DOHH2 (cell line): Measurements from ENCODE around the gene ASB5.

Source experiments
- CTCF ChIP-seq: fragments of 200-600 bp; sonication (generic); IDR thresholded peaks from one replicate; pipeline ENCODE4 v1.5.1; 2014; ENCODE audit warnings: antibody characterized with exemption, mild to moderate bottlenecking, low read depth, low read length; ENCODE audit not compliant: poor library complexity, severe bottlenecking
- EZH2phosphoT487 ChIP-seq: fragments of 200-600 bp; sonication (generic); IDR thresholded peaks from 2 replicates; pipeline ENCODE4 v1.6.1; 2017; ENCODE audit warnings: borderline replicate concordance, mild to moderate bottlenecking, antibody characterized with exemption, low read length, moderate library complexity, mixed read lengths

- TF ChIP-seq CTCF (no peak), EZH2phosphoT487 (no peak)
Observed at GRCh38 chr4:176300565-176300964, 31.5 kb upstream of the ASB5 start.
